IMR-90 (cell line): ENCODE measurements around the gene PBRM1. TPM values are rescaled to one million over a fixed set of nuclear protein-coding genes. Genes with fewer than 3 reads are reported as not detected.

ENCODE experiments used
- ATAC-seq: fragments of 200-7000 bp; cut with Tn5 transposase; 2 replicates; pipeline ENCODE4 v1.9.1; 2020; ENCODE audit warnings: low read depth, mild to moderate bottlenecking, moderate library complexity
- BruUV-seq: library from RNA; stranded (reverse); fragments of 400-500 nt; replicated peaks from 2 replicates; lab custom pipeline; 2021; lab: Mats Ljungman, UMichigan
- CTCF ChIA-PET: fragments of 300-600 bp; formaldehyde crosslinking; extraction: SDS; loops from one replicate; lab custom pipeline; 2021; ENCODE audit warnings: antibody characterized with exemption; lab: Yijun Ruan, JAX
- POLR2A ChIA-PET: fragments of 300-600 bp; sonication (Branson Sonifier 250); formaldehyde crosslinking; loops from one replicate; lab custom pipeline; 2022; ENCODE audit warnings: antibody characterized with exemption; ENCODE audit not compliant: unreplicated experiment; lab: Charles Lee
- DNase-seq: peaks from one replicate; pipeline ENCODE4 v3.0.0; 2013
- H2AFZ ChIP-seq: replicated peaks from 2 replicates; pipeline ENCODE3; 2013; ENCODE audit warnings: low read length, mild to moderate bottlenecking; ENCODE audit not compliant: poor library complexity
- H2AK5ac ChIP-seq: 2 replicates; pipeline ENCODE4 v1.6.1; 2013; ENCODE audit warnings: low read depth, low read length, inconsistent platforms
- H2AK9ac ChIP-seq: replicated peaks from 2 replicates; pipeline ENCODE3; 2013; ENCODE audit warnings: mild to moderate bottlenecking, low read depth, low read length, moderate library complexity; ENCODE audit not compliant: poor library complexity
- H2BK120ac ChIP-seq: 2 replicates; pipeline ENCODE4 v1.6.1; 2013; ENCODE audit warnings: low read depth, low read length, inconsistent platforms
- H2BK15ac ChIP-seq: 3 replicates; pipeline ENCODE4 v1.6.1; 2013; ENCODE audit warnings: low read depth, low read length, inconsistent platforms
- H2BK20ac ChIP-seq: 2 replicates; pipeline ENCODE4 v1.6.1; 2013; ENCODE audit warnings: low read depth, mild to moderate bottlenecking, inconsistent platforms, low read length, moderate library complexity
- H2BK5ac ChIP-seq: 2 replicates; pipeline ENCODE4 v1.6.1; 2013; ENCODE audit warnings: mild to moderate bottlenecking, low read depth, low read length, inconsistent platforms; ENCODE audit not compliant: poor library complexity, severe bottlenecking
- H3K14ac ChIP-seq: replicated peaks from 2 replicates; pipeline ENCODE4 v1.6.1; 2013; ENCODE audit warnings: low read depth, low read length, inconsistent platforms
- H3K18ac ChIP-seq: 2 replicates; pipeline ENCODE4 v1.6.1; 2013; ENCODE audit warnings: low read depth, low read length, control low read depth
- H3K23ac ChIP-seq: 2 replicates; pipeline ENCODE4 v1.6.1; 2013; ENCODE audit warnings: low read depth, low read length, inconsistent platforms
- H3K27ac ChIP-seq: 2 replicates; pipeline ENCODE4 v1.5.1; 2013; ENCODE audit warnings: mild to moderate bottlenecking, control low read depth, low read length; ENCODE audit not compliant: insufficient read depth
- H3K27me3 ChIP-seq: 2 replicates; pipeline ENCODE4 v1.6.1; 2013; ENCODE audit warnings: low read length; ENCODE audit not compliant: control insufficient read depth, insufficient read depth
- H3K36me3 ChIP-seq: 2 replicates; pipeline ENCODE4 v1.6.1; 2013; ENCODE audit warnings: low read length, mixed read lengths; ENCODE audit not compliant: control insufficient read depth, insufficient read depth
- H3K4ac ChIP-seq: 2 replicates; pipeline ENCODE4 v1.6.1; 2013; ENCODE audit warnings: low read depth, low read length, inconsistent platforms
- H3K4me1 ChIP-seq: 2 replicates; pipeline ENCODE4 v1.6.1; 2013; ENCODE audit warnings: low read length, mixed read lengths; ENCODE audit not compliant: control insufficient read depth, insufficient read depth
- H3K4me2 ChIP-seq: 2 replicates; pipeline ENCODE4 v1.6.1; 2013; ENCODE audit warnings: low read depth, mild to moderate bottlenecking, control low read depth, low read length, moderate library complexity
- H3K4me3 ChIP-seq: 2 replicates; pipeline ENCODE4 v1.5.1; 2013; ENCODE audit warnings: low read depth, mild to moderate bottlenecking, control low read depth, low read length, moderate library complexity; ENCODE audit not compliant: insufficient read depth
- H3K56ac ChIP-seq: 2 replicates; pipeline ENCODE4 v1.6.1; 2013; ENCODE audit warnings: low read length, inconsistent platforms; ENCODE audit not compliant: insufficient read depth; ENCODE audit errors: extremely low read depth
- H3K79me1 ChIP-seq, 2 experiments: 2 replicates each; pipeline ENCODE4 v1.6.1; 2013; ENCODE audit warnings: low read length in 2 of 2, inconsistent platforms in 1 of 2, low read depth in 1 of 2
- H3K9ac ChIP-seq: 2 replicates; pipeline ENCODE4 v1.6.1; 2013; ENCODE audit warnings: low read depth, low read length, control low read depth
- H3K9me1 ChIP-seq: 2 replicates; pipeline ENCODE4 v1.6.1; 2013; ENCODE audit warnings: low read length, inconsistent platforms; ENCODE audit not compliant: insufficient read depth
- H3K9me3 ChIP-seq: 2 replicates; pipeline ENCODE4 v1.6.1; 2013; ENCODE audit warnings: low read length; ENCODE audit not compliant: control insufficient read depth, insufficient read depth
- H4K20me1 ChIP-seq: 2 replicates; pipeline ENCODE4 v1.6.1; 2013; ENCODE audit warnings: low read length, inconsistent platforms; ENCODE audit not compliant: insufficient read depth
- H4K5ac ChIP-seq: 2 replicates; pipeline ENCODE4 v1.6.1; 2013; ENCODE audit warnings: mild to moderate bottlenecking, low read depth, low read length, control low read depth
- H4K8ac ChIP-seq, 2 experiments: 2 replicates each; pipeline ENCODE4 v1.6.1; 2013; ENCODE audit warnings: low read depth in 2 of 2, low read length in 2 of 2, control low read depth in 1 of 2, inconsistent platforms in 1 of 2
- H4K91ac ChIP-seq: 2 replicates; pipeline ENCODE4 v1.6.1; 2013; ENCODE audit warnings: low read depth, low read length, inconsistent platforms; ENCODE audit not compliant: insufficient read depth
- RFX5 ChIP-seq: IDR thresholded peaks from 2 replicates; pipeline ENCODE4 v1.8.0; 2012; ENCODE audit warnings: low read depth, mild to moderate bottlenecking, low read length, moderate library complexity
- WGBS, 2 experiments: methylation state at CpG; one replicate each; pipeline versions ENCODE4 v1.1.5 to v1.1.7; 2013; ENCODE audit warnings: missing lambda C conversion rate in 2 of 2; ENCODE audit not compliant: insufficient read length in 1 of 2; ENCODE audit errors: extremely low coverage in 2 of 2; 5-methylcytosine and 5-hydroxymethylcytosine counted together
- dilution Hi-C: fragments of 300-500 bp; cut with HindIII; formaldehyde crosslinking; loops from one replicate; pipeline ENCODE4 v1.14.3; 2018; ENCODE audit warnings: low sequenced_read_pairs; ENCODE audit not compliant: unreplicated experiment
- in situ Hi-C: fragments of 300-500 bp; cut with MboI; formaldehyde crosslinking; loops from 3 replicates; pipeline ENCODE4 v1.14.3; 2019; ENCODE audit warnings: low sequenced_read_pairs, inconsistent platforms, mixed read lengths
- intact Hi-C: fragments of 100-400 bp; cut with micrococcal nuclease; formaldehyde crosslinking; loops from 2 replicates; pipeline ENCODE4 v1.10.0; 2022
- microRNA-seq, 2 experiments: library from miRNA; stranded (forward) in 1 of 2; unstranded in 1 of 2; fragments of 10-50 nt in 1 of 2; fragments of <30 nt in 1 of 2; gene quantifications in 1 of 2; microRNA quantifications in 1 of 2; one replicate each; pipeline versions ENCODE3 to v1.1.0; 2013 to 2020; ENCODE audit not compliant: insufficient read depth in 1 of 2, insufficient read length in 1 of 2, unreplicated experiment in 1 of 2
- polyA plus RNA-seq, 3 experiments: library from polyadenylated mRNA; depleted of rRNA; stranded (reverse); fragments of >200 nt; gene quantifications; 2 replicates each; pipeline ENCODE4 v1.2.3, GENCODE V29; 2012; ENCODE audit warnings: low replicate concordance in 1 of 3
- small RNA-seq, 5 experiments: library from RNA; depleted of rRNA; stranded (forward); fragments of <200 nt; gene quantifications; one replicate each; pipeline ENCODE3, GENCODE V24; 2012
- total RNA-seq: library from RNA; depleted of rRNA; stranded (reverse); fragments of >200 nt; gene quantifications from 2 replicates; pipeline ENCODE4 v1.2.3, GENCODE V29; 2012; rRNA removed

The PBRM1 gene
- total and polyA plus RNA-seq, 2 of the 4 experiments (the other 2 are of a cell fraction), result 16.5 to 72.6 TPM

DNA sequence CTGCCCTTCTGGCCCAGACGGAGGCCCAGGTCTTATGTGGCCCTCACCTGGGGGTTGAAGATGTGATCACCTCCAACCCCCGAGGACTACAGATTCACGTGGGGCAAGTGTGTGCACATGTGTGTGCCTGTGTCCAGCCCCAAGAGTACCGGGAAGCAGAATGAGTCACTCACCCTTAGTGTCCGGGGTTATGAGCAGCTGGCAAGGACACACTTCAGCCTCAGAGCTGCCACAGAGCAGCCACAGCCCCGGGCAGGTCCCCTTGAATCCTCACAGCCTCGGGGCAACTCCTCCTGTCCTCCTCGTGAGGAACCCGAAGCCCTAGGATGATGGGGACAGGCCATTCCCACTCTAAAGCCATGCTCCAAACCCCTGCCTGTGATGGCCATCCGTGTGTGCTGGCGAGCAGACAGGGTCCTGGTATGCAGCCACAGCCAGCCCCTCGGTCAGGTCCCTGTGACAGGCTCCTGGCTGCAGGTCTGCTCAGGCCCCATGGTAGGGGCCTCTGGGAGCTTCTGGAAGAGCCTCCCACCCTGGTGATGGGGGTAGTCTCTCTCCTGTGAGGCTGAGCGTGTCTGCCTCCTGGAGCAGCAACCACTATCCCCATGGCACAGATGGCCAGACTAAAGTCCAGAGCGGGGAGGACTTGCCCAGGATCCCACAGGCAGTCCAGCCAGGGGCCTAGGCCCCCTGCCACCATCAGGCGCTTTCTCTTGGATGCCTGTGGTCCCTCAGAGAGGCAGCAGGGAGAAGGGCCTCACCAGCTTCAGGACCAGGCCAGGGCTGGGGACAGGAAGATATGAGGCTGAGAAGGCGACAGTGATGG lies 189.7 kb downstream of the PBRM1 start:
- H2BK20ac ChIP-seq, result no peak overlapping the region
- no peak overlapping the region for H3K9ac ChIP-seq
- peaks cover 9% of the 10 kb centered on the region; the same call in 1 of the 2 replicates for H3K4me1 ChIP-seq
- DNase-seq (peak; percentile 43), ATAC-seq (peak; percentile 42)
- H3K9me1 ChIP-seq, result peaks cover 10% of the 10 kb centered on the region
- H4K20me1 ChIP-seq, result peaks cover 12% of the 10 kb centered on the region; the same call in 1 of the 2 replicates
- H2AFZ ChIP-seq, result peak overlapping the region; percentile 44
- H4K5ac ChIP-seq, result no peak overlapping the region
- no peak overlapping the region for H3K56ac ChIP-seq
- no peak overlapping the region for H2BK15ac ChIP-seq
- no peak overlapping the region for H2BK120ac ChIP-seq
- intact Hi-C loops, result no loop called here
- in situ Hi-C loops, result no loop called here
- H4K91ac ChIP-seq, result no peak overlapping the region
- peaks cover 24% of the 10 kb centered on the region for H3K36me3 ChIP-seq
- H3K27ac ChIP-seq, result no peak overlapping the region
- H3K4ac ChIP-seq, result peak overlapping the region; percentile 76; the same call in 1 of the 2 replicates
- peak overlapping the region; percentile 78 for H2AK9ac ChIP-seq
- no TSS peak for BruUV-seq
- no peak overlapping the region for H3K4me2 ChIP-seq
- WGBS, 2 experiments, result 48% methylated on average over 4 of the region's 16 CpGs; no CpG with 5 or more reads in 1 of the 2 experiments
- TF ChIP-seq RFX5, result no peak
- H3K27me3 ChIP-seq, result no peaks in the 10 kb centered on the region
- H3K18ac ChIP-seq, result no peak overlapping the region
- H2AK5ac ChIP-seq, result peak overlapping the region; percentile 54; the same call in 1 of the 2 replicates
- H4K8ac ChIP-seq, result no peak overlapping the region
- no peaks in the 10 kb centered on the region for H3K9me3 ChIP-seq
- no peak overlapping the region for H2BK5ac ChIP-seq
- no peak overlapping the region for H3K4me3 ChIP-seq
- dilution Hi-C loops, result no loop called here
- 0 out of 2 replicates have a peak overlapping the region, but pooled peaks have one; percentile 29 for H3K14ac ChIP-seq
- no peaks in the 10 kb centered on the region for H3K79me1 ChIP-seq
- ChIA-PET POLR2A (no interaction called here), CTCF (no interaction called here)
- no peak overlapping the region for H3K23ac ChIP-seq

Small RNA genes lying within 50 kb of the gene (microRNA-seq; reads per million reads assigned to microRNA genes)
- gene AC006254.2 (ENCODE audit: insufficient read depth, insufficient read length) (not detected), gene RF00569 (ENCODE audit: insufficient read depth, insufficient read length) (261 reads per million, percentile 87 among the genes with 10 or more reads in this experiment), gene RF01183 (ENCODE audit: insufficient read depth, insufficient read length) (not detected), gene RNU6-856P (ENCODE audit: insufficient read depth, insufficient read length) (not detected), gene RNU6ATAC16P (ENCODE audit: insufficient read depth, insufficient read length) (not detected), gene SNORD19 (ENCODE audit: insufficient read depth, insufficient read length) (not detected), gene SNORD19B (ENCODE audit: insufficient read depth, insufficient read length) (not detected), gene SNORD69 (ENCODE audit: insufficient read depth, insufficient read length) (1,115 reads per million, percentile 94 among the genes with 10 or more reads in this experiment)

Small RNA genes lying within 50 kb of the gene (small RNA-seq; reads per million reads assigned to genes)
- gene AC006254.2, result 0 reads per million in 5 experiments
- gene RF00569, result 391 to 7,063 (median 2,269) reads per million in 5 experiments
- gene RF01183, result 0 reads per million in 5 experiments
- 0 reads per million in 5 experiments for gene RNU6-856P
- gene RNU6ATAC16P, result 0 reads per million in 5 experiments
- 0 to 0.08 (median 0) reads per million in 5 experiments for gene SNORD19
- 0 reads per million in 5 experiments for gene SNORD19B
- 7.2 to 588 (median 25.2) reads per million in 5 experiments for gene SNORD69

Other genes with a start within 250 kb of the PBRM1 start
- gene SEMA3G, start 240.8 kb downstream of the PBRM1 start, total RNA-seq, result not detected in 2 replicates
- 0.04 and 0.07 TPM in 2 replicates for gene SEMA3G, start 240.8 kb downstream of the PBRM1 start, polyA plus RNA-seq (2012; rRNA removed)
- gene TNNC1, start 231.9 kb downstream of the PBRM1 start, total RNA-seq, result 1.1 and 1.3 TPM in 2 replicates
- 4.0 and 4.6 TPM in 2 replicates for gene TNNC1, start 231.9 kb downstream of the PBRM1 start, polyA plus RNA-seq (2012; rRNA removed)
- 34.2 and 36.9 TPM in 2 replicates for gene NISCH, start 230.3 kb downstream of the PBRM1 start, total RNA-seq
- gene NISCH, start 230.3 kb downstream of the PBRM1 start, polyA plus RNA-seq (2012; rRNA removed), result 86.0 and 92.2 TPM in 2 replicates
- gene STAB1, start 190.6 kb downstream of the PBRM1 start, total RNA-seq, result not detected in 2 replicates
- 0.04 TPM in 1 of 2 replicates, not detected in the other for gene STAB1, start 190.6 kb downstream of the PBRM1 start, polyA plus RNA-seq (2012; rRNA removed)
- gene NT5DC2, start 152.1 kb downstream of the PBRM1 start, total RNA-seq, result 161 and 173 TPM in 2 replicates
- 200 and 228 TPM in 2 replicates for gene NT5DC2, start 152.1 kb downstream of the PBRM1 start, polyA plus RNA-seq (2012; rRNA removed)
- gene UQCC5, start 149.3 kb downstream of the PBRM1 start, total RNA-seq, result 1.1 and 1.4 TPM in 2 replicates
- gene UQCC5, start 149.3 kb downstream of the PBRM1 start, polyA plus RNA-seq (2012; rRNA removed), result 14.4 and 16.9 TPM in 2 replicates
- 66.0 and 117 TPM in 2 replicates for gene GNL3, start 119 bp upstream of the PBRM1 start, total RNA-seq
- 69.7 and 90.4 TPM in 2 replicates for gene GNL3, start 119 bp upstream of the PBRM1 start, polyA plus RNA-seq (2012; rRNA removed)
- 65.3 and 87.8 TPM in 2 replicates for gene GLT8D1, start 19.9 kb upstream of the PBRM1 start, total RNA-seq
- gene GLT8D1, start 19.9 kb upstream of the PBRM1 start, polyA plus RNA-seq (2012; rRNA removed), result 114 and 124 TPM in 2 replicates
- gene SPCS1, start 20.2 kb upstream of the PBRM1 start, total RNA-seq, result 50.5 and 102 TPM in 2 replicates
- gene SPCS1, start 20.2 kb upstream of the PBRM1 start, polyA plus RNA-seq (2012; rRNA removed), result 111 and 124 TPM in 2 replicates
- 16.9 and 24.7 TPM in 2 replicates for gene NEK4, start 85.0 kb upstream of the PBRM1 start, total RNA-seq
- 6.6 and 10.3 TPM in 2 replicates for gene NEK4, start 85.0 kb upstream of the PBRM1 start, polyA plus RNA-seq (2012; rRNA removed)
- not detected in 2 replicates for gene ITIH1, start 91.7 kb upstream of the PBRM1 start, total RNA-seq
- gene ITIH1, start 91.7 kb upstream of the PBRM1 start, polyA plus RNA-seq (2012; rRNA removed), result not detected in 2 replicates
- 0.72 and 1.1 TPM in 2 replicates for gene ITIH3, start 108.9 kb upstream of the PBRM1 start, total RNA-seq
- gene ITIH3, start 108.9 kb upstream of the PBRM1 start, polyA plus RNA-seq (2012; rRNA removed), result 0.94 and 1.3 TPM in 2 replicates
- gene ITIH4, start 144.8 kb upstream of the PBRM1 start, total RNA-seq, result 0.28 and 0.36 TPM in 2 replicates
- 0.26 and 0.67 TPM in 2 replicates for gene ITIH4, start 144.8 kb upstream of the PBRM1 start, polyA plus RNA-seq (2012; rRNA removed)
- not detected in 2 replicates for gene MUSTN1, start 149.1 kb upstream of the PBRM1 start, total RNA-seq
- gene MUSTN1, start 149.1 kb upstream of the PBRM1 start, polyA plus RNA-seq (2012; rRNA removed), result not detected in 2 replicates
- 7.5 and 10.6 TPM in 2 replicates for gene STIMATE, start 211.6 kb upstream of the PBRM1 start, total RNA-seq
- 17.8 and 19.4 TPM in 2 replicates for gene STIMATE, start 211.6 kb upstream of the PBRM1 start, polyA plus RNA-seq (2012; rRNA removed)